Activated naive CD4-positive, alpha-beta T cell treated with anti-CD3 and anti-CD28 coated beads, Interleukin-2, amount 10 ng/mL, durations not matched to agents 7 days and 5 days (primary cell): ENCODE measurements around the gene INF2.
"Not testable (repeated sequence)": the region's sequence is repeated elsewhere in the genome, so short reads cannot be mapped to it uniquely, and the experiment has no call there.

Experiments used
- CTCF ChIA-PET: fragments of 350-600 bp; sonication (Branson Sonifier 250); formaldehyde crosslinking; loops from one replicate; lab custom pipeline; 2021; ENCODE audit warnings: antibody characterized with exemption; lab: Charles Lee
- DNase-seq: peaks from one replicate; pipeline ENCODE4 v3.0.0-alpha.2; 2020
- H3K27ac Mint-ChIP-seq: one replicate; pipeline ENCODE4 v1.8.0; 2021; ENCODE audit warnings: mild to moderate bottlenecking, moderate library complexity, mixed read lengths
- H3K27me3 Mint-ChIP-seq: one replicate; pipeline ENCODE4 v1.8.0; 2021; ENCODE audit warnings: mild to moderate bottlenecking, mixed read lengths
- H3K36me3 Mint-ChIP-seq: one replicate; pipeline ENCODE4 v1.8.0; 2021; ENCODE audit warnings: mixed read lengths
- H3K4me1 Mint-ChIP-seq: one replicate; pipeline ENCODE4 v1.8.0; 2021; ENCODE audit warnings: mixed read lengths
- H3K4me3 Mint-ChIP-seq: one replicate; pipeline ENCODE4 v1.8.0; 2021; ENCODE audit warnings: mild to moderate bottlenecking, moderate library complexity, mixed read lengths
- H3K9me3 Mint-ChIP-seq: one replicate; pipeline ENCODE4 v1.8.0; 2021; ENCODE audit warnings: mixed read lengths

INF2 gene

GRCh38 chr14:104651876-104652260 lies 37.5 kb upstream of the INF2 start:
- H3K9me3 Mint-ChIP-seq: peaks cover 18% of the 10 kb centered on the region
- CTCF ChIA-PET: interaction anchor here (0.9 to 2.1 kb wide), 3 partner anchors 8 to 58 kb away, joined by 3 to 7 read pairs (median 3); no protein-coding TSS in a partner anchor
- H3K27me3 Mint-ChIP-seq: peaks cover 45% of the 10 kb centered on the region
- H3K4me3 Mint-ChIP-seq: no peak overlapping the region
- DNase-seq: no peak
- H3K36me3 Mint-ChIP-seq: peaks cover 4% of the 10 kb centered on the region
- no peaks in the 10 kb centered on the region for H3K4me1 Mint-ChIP-seq
- H3K27ac Mint-ChIP-seq: no peak overlapping the region

- Mint-ChIP-seq H3K27me3 (peaks cover 50% of the 10 kb centered on the region), H3K36me3 (peaks cover 4% of the 10 kb centered on the region), H3K9me3 (peaks cover 18% of the 10 kb centered on the region), H3K4me3 (no peak overlapping the region), H3K27ac (no peak overlapping the region), H3K4me1 (no peaks in the 10 kb centered on the region)
- CTCF ChIA-PET: interaction anchor here (1.2 to 2.1 kb wide), 2 partner anchors 25 to 57 kb away, joined by 3 to 7 read pairs; no protein-coding TSS in a partner anchor
- DNase-seq: no peak
Observed at GRCh38 chr14:104652386-104652785, 37.0 kb upstream of the INF2 start.

- H3K27ac Mint-ChIP-seq, H3K4me1 Mint-ChIP-seq, H3K36me3 Mint-ChIP-seq, DNase-seq, H3K4me3 Mint-ChIP-seq, CTCF ChIA-PET: not testable (repeated sequence)
- peaks cover 59% of the 10 kb centered on the region for H3K27me3 Mint-ChIP-seq
- H3K9me3 Mint-ChIP-seq: peaks cover 18% of the 10 kb centered on the region
Observed at GRCh38 chr14:104653130-104653920, 36.1 kb upstream of the INF2 start.

- H3K27me3 Mint-ChIP-seq: peaks cover 63% of the 10 kb centered on the region
- CTCF ChIA-PET: no interaction called here
Observed at GRCh38 chr14:104654119-104654518, 35.3 kb upstream of the INF2 start.

GRCh38 chr14:104655128-104655848 lies 34.1 kb upstream of the INF2 start:
- Mint-ChIP-seq H3K27ac (no peak overlapping the region), H3K4me1 (peaks cover 8% of the 10 kb centered on the region), H3K9me3 (peaks cover 18% of the 10 kb centered on the region), H3K4me3 (no peak overlapping the region), H3K27me3 (peaks cover 63% of the 10 kb centered on the region), H3K36me3 (peaks cover 4% of the 10 kb centered on the region)
- CTCF ChIA-PET: no interaction called here
- no peak for DNase-seq

More at GRCh38 chr14:104654119-104654518, 35.3 kb upstream of the INF2 start:
- DNase-seq: no peak
- Mint-ChIP-seq H3K9me3 (peaks cover 18% of the 10 kb centered on the region), H3K4me1 (peaks cover 6% of the 10 kb centered on the region), H3K27ac (no peak overlapping the region), H3K36me3 (peaks cover 4% of the 10 kb centered on the region), H3K4me3 (no peak overlapping the region)

- DNase-seq: no peak
- H3K27ac Mint-ChIP-seq: no peak overlapping the region
- no peak overlapping the region for H3K4me3 Mint-ChIP-seq
- H3K36me3 Mint-ChIP-seq: peaks cover 4% of the 10 kb centered on the region
- peaks cover 18% of the 10 kb centered on the region for H3K9me3 Mint-ChIP-seq
- CTCF ChIA-PET: no interaction called here
- H3K4me1 Mint-ChIP-seq: peaks cover 11% of the 10 kb centered on the region
- peaks cover 69% of the 10 kb centered on the region for H3K27me3 Mint-ChIP-seq
Observed at GRCh38 chr14:104656014-104656714, 33.3 kb upstream of the INF2 start.

GRCh38 chr14:104657101-104657524 lies 32.3 kb upstream of the INF2 start:
- H3K9me3 Mint-ChIP-seq: peaks cover 17% of the 10 kb centered on the region
- H3K27ac Mint-ChIP-seq: no peak overlapping the region
- H3K4me1 Mint-ChIP-seq: peaks cover 11% of the 10 kb centered on the region
- H3K4me3 Mint-ChIP-seq: no peak overlapping the region
- H3K27me3 Mint-ChIP-seq: peaks cover 74% of the 10 kb centered on the region
- DNase-seq: no peak
- peaks cover 4% of the 10 kb centered on the region for H3K36me3 Mint-ChIP-seq
- CTCF ChIA-PET: interaction anchor here (0.8 kb wide), 1 partner anchor 11 kb away, joined by 3 read pairs; no protein-coding TSS in a partner anchor

GRCh38 chr14:104657563-104658324 lies 31.7 kb upstream of the INF2 start:
- Mint-ChIP-seq H3K4me3 (no peak overlapping the region), H3K36me3 (peaks cover 2% of the 10 kb centered on the region), H3K4me1 (peaks cover 11% of the 10 kb centered on the region), H3K27me3 (peaks cover 79% of the 10 kb centered on the region), H3K27ac (no peak overlapping the region), H3K9me3 (peaks cover 11% of the 10 kb centered on the region)
- no peak for DNase-seq
- CTCF ChIA-PET: interaction anchor here (0.8 kb wide), 1 partner anchor 11 kb away, joined by 3 read pairs; no protein-coding TSS in a partner anchor

GRCh38 chr14:104658325-104658712 lies 31.1 kb upstream of the INF2 start:
- Mint-ChIP-seq H3K36me3 (peaks cover 1% of the 10 kb centered on the region), H3K9me3 (peaks cover 8% of the 10 kb centered on the region), H3K27me3 (peaks cover 80% of the 10 kb centered on the region), H3K4me3 (no peak overlapping the region), H3K27ac (no peak overlapping the region), H3K4me1 (peaks cover 11% of the 10 kb centered on the region)
- CTCF ChIA-PET: no interaction called here
- no peak for DNase-seq

- Mint-ChIP-seq H3K4me1 (peaks cover 19% of the 10 kb centered on the region), H3K36me3 (peaks cover under 1% of the 10 kb centered on the region), H3K4me3 (no peak overlapping the region), H3K9me3 (peaks cover 1% of the 10 kb centered on the region), H3K27ac (no peak overlapping the region), H3K27me3 (peaks cover 82% of the 10 kb centered on the region)
- CTCF ChIA-PET: no interaction called here
- DNase-seq: no peak
Observed at GRCh38 chr14:104659146-104659545, 30.3 kb upstream of the INF2 start.

GRCh38 chr14:104659764-104660523 lies 29.5 kb upstream of the INF2 start:
- no peak for DNase-seq
- H3K4me3 Mint-ChIP-seq: no peak overlapping the region
- H3K36me3 Mint-ChIP-seq: no peaks in the 10 kb centered on the region
- CTCF ChIA-PET: interaction anchor here (0.9 kb wide), 1 partner anchor 9 kb away, joined by 3 read pairs; no protein-coding TSS in a partner anchor
- H3K27me3 Mint-ChIP-seq: peaks cover 90% of the 10 kb centered on the region
- peaks cover 26% of the 10 kb centered on the region for H3K4me1 Mint-ChIP-seq
- no peak overlapping the region for H3K27ac Mint-ChIP-seq
- H3K9me3 Mint-ChIP-seq: no peaks in the 10 kb centered on the region

- H3K9me3 Mint-ChIP-seq: no peaks in the 10 kb centered on the region
- no peak overlapping the region for H3K27ac Mint-ChIP-seq
- DNase-seq: no peak
- CTCF ChIA-PET: interaction anchor here (0.9 kb wide), 1 partner anchor 9 kb away, joined by 3 read pairs; no protein-coding TSS in a partner anchor
- H3K36me3 Mint-ChIP-seq: no peaks in the 10 kb centered on the region
- H3K4me1 Mint-ChIP-seq: peaks cover 33% of the 10 kb centered on the region
- no peak overlapping the region for H3K4me3 Mint-ChIP-seq
- H3K27me3 Mint-ChIP-seq: peaks cover 93% of the 10 kb centered on the region
Observed at GRCh38 chr14:104660597-104660996, 28.8 kb upstream of the INF2 start.

- Mint-ChIP-seq H3K9me3 (no peaks in the 10 kb centered on the region), H3K27ac (no peak overlapping the region), H3K4me1 (peaks cover 38% of the 10 kb centered on the region), H3K36me3 (no peaks in the 10 kb centered on the region), H3K27me3 (peaks cover 90% of the 10 kb centered on the region), H3K4me3 (no peak overlapping the region)
- CTCF ChIA-PET: no interaction called here
- no peak for DNase-seq
Observed at GRCh38 chr14:104661086-104661485, 28.3 kb upstream of the INF2 start.
